ENCODE data around the gene NEK4.

DNA sequence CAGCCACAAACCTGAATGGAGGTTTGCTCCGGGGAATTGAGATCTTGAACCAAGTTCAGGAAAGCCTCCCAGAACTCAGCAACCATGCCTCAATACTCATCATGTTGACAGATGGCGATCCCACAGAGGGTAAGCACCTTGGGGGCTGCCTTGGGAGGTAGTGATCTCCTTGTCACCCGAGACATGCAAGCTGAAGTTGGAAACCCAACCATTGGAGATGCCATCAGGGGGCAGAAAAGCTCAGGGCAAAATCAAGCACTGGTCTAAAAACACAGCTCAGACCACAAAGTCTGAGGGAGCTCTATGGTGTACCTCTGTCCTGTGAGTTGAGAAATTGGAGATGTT, 12.4 kb upstream of the NEK4 start:
- TF ChIP-seq GATA2 (IDR thresholded peaks at IDR 0.05; ENCODE audit: low read depth, low read length) (no peak), GATA3 (IDR thresholded peaks at IDR 0.05; ENCODE audit: low read depth, low read length) (no peak)

All from SH-SY5Y (cell line).